Right ventricle myocardium superior (tissue), 1 donor: ENCODE measurements around the gene ME1. TPM values are rescaled to one million over a fixed set of nuclear protein-coding genes. Genes with fewer than 3 reads are reported as not detected.
A peak's percentile ranks its signal among the peaks of the same experiment; 100 is the strongest.
"Not testable (repeated sequence)": the region's sequence is repeated elsewhere in the genome, so short reads cannot be mapped to it uniquely, and the experiment has no call there.

Source experiments
- ATAC-seq: fragments of 200-7000 bp; cut with Tn5 transposase; one replicate; pipeline ENCODE4 v1.9.1; 2020; ENCODE audit warnings: mild to moderate bottlenecking; ENCODE audit not compliant: poor library complexity
- DNase-seq: peaks from one replicate; pipeline ENCODE4 v3.0.0-alpha.2; 2020
- intact Hi-C: fragments of 100-400 bp; cut with DNase I; formaldehyde crosslinking; loops from one replicate; pipeline ENCODE4 v1.11.2; 2022
- total RNA-seq: library from RNA; stranded (reverse); fragmentation: NEBNext Ultra II Directional; extraction: Animal tissue kit (Norgen Biotek cat#: 25700); gene quantifications from one replicate; pipeline ENCODE4 v1.2.1, GENCODE V29; 2021
- donor health status: DM: no; HTN: yes; CAD: no; lungs with severe emphysema.

Gene ME1
- total RNA-seq, 1 donor from 2014 or later = 24.7 TPM

GRCh38 chr6:83216806-83217205 lies 214.0 kb downstream of the ME1 start:
- ATAC-seq (no peak), DNase-seq (no peak)
- intact Hi-C loops = loop anchor here (5.0 kb wide), 1 partner anchor 150 kb away; the partner anchor contains the start of genes DOP1A and UBE3D

- DNase-seq = peak; percentile 52
- intact Hi-C loops = loop anchor here (5.0 kb wide), 1 partner anchor 148 kb away; the partner anchor contains the start of genes DOP1A and UBE3D
- peak; percentile 97 for ATAC-seq
Measured at GRCh38 chr6:83215131-83216047, 215.5 kb downstream of the ME1 start.

DNA sequence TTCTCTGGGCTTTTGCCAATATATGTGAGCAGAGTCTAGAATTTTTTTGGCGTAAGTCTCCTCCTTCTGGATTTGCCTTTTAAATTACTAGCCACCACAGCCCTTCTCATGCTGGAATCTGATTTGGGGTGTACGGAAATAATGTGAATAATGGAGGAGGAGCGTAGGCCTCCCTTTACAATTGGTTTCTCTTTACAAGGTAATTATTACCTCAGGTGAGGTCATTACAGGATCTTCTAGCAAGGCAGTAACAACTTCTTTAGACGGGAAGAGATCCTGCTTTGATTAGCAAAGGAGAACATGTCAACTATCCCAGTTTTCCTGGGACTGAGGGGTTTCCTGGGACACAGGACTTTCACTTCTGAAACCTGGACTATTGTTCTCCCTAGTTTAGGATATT lies 228.8 kb downstream of the ME1 start:
- DNase-seq = no peak
- no peak for ATAC-seq
- intact Hi-C loops = no loop called here

- DNase-seq = no peak
- intact Hi-C loops = loop anchor here (10.0 kb wide), 1 partner anchor 955 kb away; the partner anchor contains the start of gene IBTK
- no peak for ATAC-seq
Measured at GRCh38 chr6:83199863-83200225, 231.0 kb downstream of the ME1 start.

GRCh38 chr6:83199173-83199862 lies 231.5 kb downstream of the ME1 start:
- intact Hi-C loops = loop anchor here (10.0 kb wide), 1 partner anchor 955 kb away; the partner anchor contains the start of gene IBTK
- no peak for ATAC-seq
- DNase-seq = no peak

- no peak for DNase-seq
- no peak for ATAC-seq
- intact Hi-C loops = loop anchor here (10.0 kb wide), 1 partner anchor 954 kb away; the partner anchor contains the start of gene IBTK
Measured at GRCh38 chr6:83198486-83199172, 232.2 kb downstream of the ME1 start.

GRCh38 chr6:83193747-83194566 lies 236.9 kb downstream of the ME1 start:
- DNase-seq (peak; percentile 63), ATAC-seq (peak; percentile 70)
- intact Hi-C loops = loop anchor here (10.0 kb wide), 1 partner anchor 949 kb away; the partner anchor contains the start of gene IBTK

DNA sequence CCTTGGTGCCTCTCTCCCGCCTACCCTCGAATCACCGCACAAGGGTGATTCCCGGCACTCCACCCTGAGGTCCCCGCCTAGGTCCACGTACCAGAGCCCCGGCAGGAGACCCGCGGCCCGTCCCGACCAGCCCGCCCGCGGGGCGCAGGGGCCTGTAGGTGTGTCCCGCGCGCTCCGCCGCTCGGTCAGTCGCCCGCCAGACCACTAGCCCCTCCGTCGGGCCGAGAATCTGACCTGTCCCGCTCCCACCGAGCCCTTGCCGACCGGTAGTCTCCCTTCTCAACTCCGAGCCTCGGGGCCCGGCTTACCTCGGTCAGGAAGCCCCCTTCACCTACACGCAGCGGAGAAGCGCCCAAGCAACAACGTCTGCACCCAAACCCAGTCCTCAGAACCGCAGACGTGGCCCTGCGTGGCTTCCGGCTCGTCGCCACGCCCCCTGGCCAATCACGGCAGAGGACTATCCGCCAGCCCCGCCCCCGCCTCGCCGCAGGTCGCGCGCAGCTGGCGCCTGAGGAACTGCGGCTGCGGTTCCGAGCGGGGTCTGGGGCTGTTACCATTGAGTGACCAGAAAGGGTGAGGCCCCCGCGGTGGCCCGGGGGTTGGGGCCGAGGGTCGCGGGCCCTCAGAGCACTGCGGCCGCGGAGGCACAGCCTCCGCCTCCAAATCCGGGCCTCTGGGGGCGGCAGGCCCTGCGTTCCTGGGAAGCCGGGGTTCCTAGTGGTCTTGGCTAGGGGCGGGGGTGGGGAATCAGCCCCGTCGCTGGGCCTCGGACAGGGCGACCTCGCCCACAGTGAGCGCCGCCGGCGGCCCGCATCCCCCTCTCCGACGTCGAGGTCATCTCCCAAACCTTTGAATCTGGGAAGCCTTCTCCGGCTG lies 237.7 kb downstream of the ME1 start, which contains the start of the genes PGM3 and RWDD2A:
PGM3 (minus strand) TSS at position 395 of the 876 bp plus-strand sequence. CDS start 2,253 bp downstream, outside the sequence.
RWDD2A (plus strand) TSS at position 487 of the 876 bp plus-strand sequence. CDS start 1,095 bp downstream, outside the sequence.
- peak; percentile 100 for ATAC-seq

DNA sequence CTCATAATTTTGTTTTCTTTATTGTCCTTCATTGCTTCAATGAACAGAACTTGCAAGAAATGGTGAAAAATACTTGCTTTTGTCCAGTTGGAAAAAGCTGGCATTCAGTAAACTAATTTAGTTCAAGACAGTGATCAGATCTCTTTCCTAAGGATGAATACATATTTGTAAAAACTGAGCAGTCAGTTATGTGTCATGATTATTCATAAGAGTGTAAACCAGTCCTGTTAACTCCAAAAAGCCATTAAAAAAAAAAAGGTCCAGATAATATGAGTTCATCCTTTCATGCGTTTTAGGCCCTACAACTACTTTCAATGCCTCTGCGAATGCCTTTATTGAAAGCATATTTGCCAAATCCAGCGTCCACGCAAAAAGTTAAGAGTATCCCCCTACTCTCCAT lies 238.4 kb downstream of the ME1 start:
- no peak for ATAC-seq
- DNase-seq = no peak

More for the DNA sequence above, 237.7 kb downstream of the ME1 start, which contains the start of the genes PGM3 and RWDD2A:
- peak; percentile 95 for DNase-seq
- intact Hi-C loops = loop anchor here (10.0 kb wide), 1 partner anchor 948 kb away; the partner anchor contains the start of gene IBTK

GRCh38 chr6:83191974-83192373 lies 238.9 kb downstream of the ME1 start:
- not testable (repeated sequence) for DNase-seq, ATAC-seq
- intact Hi-C loops = loop anchor here (10.0 kb wide), 1 partner anchor 947 kb away; the partner anchor contains the start of gene IBTK

More for the DNA sequence above, 238.4 kb downstream of the ME1 start:
- intact Hi-C loops = loop anchor here (10.0 kb wide), 1 partner anchor 948 kb away; the partner anchor contains the start of gene IBTK

DNA sequence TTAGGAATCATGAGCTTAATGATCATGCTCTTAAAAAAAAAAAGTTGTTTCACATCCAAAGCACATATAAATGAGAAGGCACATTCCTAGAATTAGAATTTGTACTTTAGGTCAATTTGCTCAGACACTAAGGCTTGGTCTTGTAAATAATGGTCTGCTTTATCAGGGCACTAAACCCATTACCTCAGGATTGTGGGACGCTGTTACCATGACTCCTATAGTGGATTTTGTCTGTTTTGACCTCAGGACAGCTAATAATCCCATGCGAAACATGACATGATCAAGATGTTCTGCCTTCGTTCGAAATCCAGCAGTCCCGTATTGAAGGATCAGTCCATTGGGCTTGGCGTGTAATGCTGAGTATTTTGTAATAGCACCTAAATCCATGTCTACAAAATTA lies 240.2 kb downstream of the ME1 start:
- no peak for DNase-seq
- intact Hi-C loops = loop anchor here (10.0 kb wide), 1 partner anchor 946 kb away; the partner anchor contains the start of gene IBTK
- no peak for ATAC-seq

GRCh38 chr6:83188501-83188900 lies 242.3 kb downstream of the ME1 start:
- DNase-seq = no peak
- ATAC-seq = no peak
- intact Hi-C loops = no loop called here

DNA sequence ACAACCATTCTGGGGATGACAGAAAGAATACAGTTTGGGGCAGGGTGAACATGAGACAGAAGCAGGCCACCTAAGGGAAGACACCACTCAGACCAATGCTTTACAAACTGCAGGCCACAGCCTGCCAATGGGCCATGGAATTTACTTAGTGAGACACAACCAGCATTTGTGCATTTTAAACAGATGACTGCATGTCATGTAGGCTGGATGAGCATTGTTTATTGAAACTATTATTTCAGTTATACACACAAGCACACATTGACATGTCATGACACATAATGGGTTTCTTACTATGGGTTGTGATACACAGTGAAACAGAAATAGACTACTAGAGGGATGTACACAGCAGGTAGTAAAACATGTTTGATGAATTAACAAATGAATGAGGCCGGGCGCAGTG lies 245.8 kb downstream of the ME1 start:
- ATAC-seq = no peak
- intact Hi-C loops = no loop called here
- no peak for DNase-seq

GRCh38 chr6:83183082-83183828 lies 247.6 kb downstream of the ME1 start:
- intact Hi-C loops = no loop called here
- DNase-seq (peak; percentile 39), ATAC-seq (peak; percentile 60)

DNA sequence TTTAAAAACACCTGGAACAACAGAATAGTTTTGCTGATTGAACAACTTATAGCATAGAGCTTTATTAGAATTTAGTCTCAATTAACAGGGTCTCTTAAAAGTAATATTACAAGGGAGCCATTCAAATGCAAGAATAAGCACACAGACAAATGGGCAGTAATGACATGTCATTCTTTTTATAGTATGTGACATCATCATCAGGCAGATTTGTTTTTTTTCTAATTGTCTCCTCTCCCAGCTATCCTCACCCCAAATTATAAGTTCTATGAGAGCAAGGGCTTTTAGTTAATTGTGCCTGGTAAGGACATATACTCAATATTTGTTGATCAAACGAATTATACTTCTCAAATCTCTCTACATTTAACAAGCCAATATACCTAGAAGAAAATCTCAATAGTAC lies 248.7 kb downstream of the ME1 start:
- intact Hi-C loops = no loop called here
- ATAC-seq (no peak), DNase-seq (no peak)
